Measurements from ENCODE around the gene STRN3.
"Not testable (repeated sequence)": the region's sequence is repeated elsewhere in the genome, so short reads cannot be mapped to it uniquely, and the experiment has no call there.

STRN3 gene

DNA sequence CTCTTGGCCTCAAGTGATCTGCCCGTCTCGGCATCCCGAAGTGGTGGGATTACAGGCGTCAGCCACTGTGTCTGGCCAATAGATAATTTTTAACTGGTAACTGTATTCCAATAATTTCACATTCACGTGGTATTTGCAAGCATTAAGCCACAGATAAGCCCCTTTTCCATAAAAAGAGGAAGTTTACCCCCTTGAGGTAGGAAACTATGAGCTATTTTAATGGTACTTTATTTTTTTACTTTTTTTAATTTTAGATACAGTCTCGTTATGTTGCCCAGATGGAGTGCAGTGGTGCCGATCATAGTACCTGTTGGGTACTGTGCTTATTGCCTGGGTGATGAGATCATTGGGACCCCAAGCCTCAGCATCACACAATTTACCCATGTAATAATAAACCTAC is 43.6 kb downstream of the STRN3 start:
- Mint-ChIP-seq H3K4me3 (no peak overlapping the region), H3K9me3 (no peaks in the 10 kb centered on the region), H3K27ac (no peak overlapping the region), H3K4me1 (ENCODE audit: low read depth) (no peaks in the 10 kb centered on the region), H3K27me3 (ENCODE audit: low read depth) (no peaks in the 10 kb centered on the region), H3K36me3 (ENCODE audit: low read depth) (no peaks in the 10 kb centered on the region)
- DNase-seq (ENCODE audit: low spot score), result no peak

DNA sequence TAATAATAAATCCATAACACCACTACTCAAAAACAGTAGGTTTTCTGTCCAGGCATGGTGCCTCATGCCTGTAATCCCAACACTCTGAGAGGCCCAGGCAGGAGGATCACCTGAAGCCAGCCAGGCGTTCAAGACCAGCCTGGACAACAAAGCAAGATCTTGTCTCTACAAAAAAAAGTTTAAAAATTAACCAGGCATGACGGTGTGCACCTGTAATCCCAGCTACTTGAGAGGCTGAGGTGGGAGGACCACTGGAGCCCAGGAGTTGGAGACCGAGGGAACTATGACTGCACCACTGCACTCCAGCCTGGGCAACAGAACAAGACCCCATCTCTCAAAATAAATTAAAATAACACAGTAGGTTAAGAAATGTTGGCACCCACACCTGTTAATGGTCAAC is 45.2 kb downstream of the STRN3 start:
- DNase-seq (ENCODE audit: low spot score), result no peak
- no peak overlapping the region for H3K27ac Mint-ChIP-seq
- H3K27me3 Mint-ChIP-seq (ENCODE audit: low read depth), result no peaks in the 10 kb centered on the region
- H3K4me3 Mint-ChIP-seq, result no peak overlapping the region
- H3K36me3 Mint-ChIP-seq (ENCODE audit: low read depth), result no peaks in the 10 kb centered on the region
- H3K9me3 Mint-ChIP-seq, result no peaks in the 10 kb centered on the region
- peaks cover 2% of the 10 kb centered on the region for H3K4me1 Mint-ChIP-seq (ENCODE audit: low read depth)

DNA sequence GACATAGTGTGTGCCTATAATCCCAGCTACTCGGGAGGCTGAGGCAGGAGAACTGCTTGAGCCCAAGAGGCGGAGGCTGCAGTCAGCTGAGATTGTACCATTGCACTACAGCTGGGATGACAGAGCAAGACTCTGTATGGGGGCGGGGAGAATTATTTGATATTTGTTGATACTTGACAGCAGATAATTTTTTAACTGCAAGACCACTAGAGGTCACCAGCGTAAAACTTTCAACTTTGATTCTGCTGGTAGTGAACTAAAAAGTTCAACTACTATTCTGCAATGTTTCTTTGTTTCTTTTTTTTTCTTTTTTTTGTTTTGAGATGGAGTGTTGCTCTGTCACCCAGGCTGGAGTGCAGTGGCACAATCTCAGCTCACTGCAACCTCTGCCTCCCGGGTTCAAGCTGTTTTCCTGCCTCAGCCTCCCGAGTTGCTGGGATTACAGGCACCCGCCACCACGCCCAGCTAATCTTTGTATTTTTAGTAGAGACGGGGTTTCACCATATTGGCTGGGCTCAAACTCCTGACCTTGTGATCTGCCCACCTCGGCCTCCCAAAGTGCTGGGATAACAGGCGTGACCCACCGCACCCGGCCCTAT is 46.0 kb downstream of the STRN3 start:
- H3K27me3 Mint-ChIP-seq (ENCODE audit: low read depth); H3K4me3 Mint-ChIP-seq; H3K4me1 Mint-ChIP-seq (ENCODE audit: low read depth); H3K36me3 Mint-ChIP-seq (ENCODE audit: low read depth); H3K9me3 Mint-ChIP-seq; H3K27ac Mint-ChIP-seq: not testable (repeated sequence)
- peak; percentile 20 for DNase-seq (ENCODE audit: low spot score)

DNA sequence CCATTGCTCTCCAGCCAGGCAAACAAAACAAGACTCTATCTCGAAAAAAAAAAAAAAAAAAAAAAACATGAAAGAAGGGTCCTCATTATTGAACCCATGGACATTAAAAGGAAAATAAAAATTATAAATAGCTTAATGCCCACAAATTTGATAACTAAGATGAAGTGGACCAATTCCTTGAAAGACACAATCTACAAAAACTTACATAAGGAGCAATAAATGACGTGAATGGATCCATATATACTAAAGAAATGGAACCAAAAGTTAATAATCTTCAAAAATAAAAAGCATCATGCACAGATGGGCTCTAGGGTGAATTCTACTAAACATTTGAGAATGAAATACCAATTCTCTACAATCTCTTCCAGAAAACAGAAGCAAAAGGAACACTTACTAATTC is 48.4 kb downstream of the STRN3 start:
- Mint-ChIP-seq H3K4me1 (ENCODE audit: low read depth) (peaks cover 17% of the 10 kb centered on the region), H3K27ac (no peak overlapping the region), H3K27me3 (ENCODE audit: low read depth) (no peaks in the 10 kb centered on the region), H3K4me3 (no peak overlapping the region), H3K9me3 (no peaks in the 10 kb centered on the region), H3K36me3 (ENCODE audit: low read depth) (peaks cover 2% of the 10 kb centered on the region)
- DNase-seq (ENCODE audit: low spot score), result no peak

DNA sequence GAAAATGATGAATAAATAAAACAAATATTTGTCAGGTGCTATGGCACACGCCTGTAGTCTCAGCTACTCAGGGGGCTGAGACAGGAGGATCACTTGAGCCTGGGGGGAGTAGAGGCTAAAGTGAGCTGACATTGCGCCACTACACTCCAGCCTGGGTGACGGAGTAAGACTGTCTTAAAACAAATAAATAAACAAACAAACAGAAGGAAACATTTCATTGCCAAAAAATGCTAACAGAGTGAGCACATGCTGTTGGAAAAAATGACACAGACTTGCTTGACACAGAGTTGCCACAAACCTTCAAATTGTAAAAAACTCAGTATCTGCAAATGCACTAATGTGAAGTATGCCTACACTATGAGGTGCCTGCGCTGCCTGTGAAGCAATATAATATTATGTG is 51.6 kb downstream of the STRN3 start:
- Mint-ChIP-seq H3K4me3 (no peak overlapping the region), H3K9me3 (no peaks in the 10 kb centered on the region), H3K27me3 (ENCODE audit: low read depth) (no peaks in the 10 kb centered on the region), H3K4me1 (ENCODE audit: low read depth) (peaks cover 24% of the 10 kb centered on the region), H3K27ac (no peak overlapping the region), H3K36me3 (ENCODE audit: low read depth) (peaks cover 2% of the 10 kb centered on the region)
- DNase-seq (ENCODE audit: low spot score), result no peak

DNA sequence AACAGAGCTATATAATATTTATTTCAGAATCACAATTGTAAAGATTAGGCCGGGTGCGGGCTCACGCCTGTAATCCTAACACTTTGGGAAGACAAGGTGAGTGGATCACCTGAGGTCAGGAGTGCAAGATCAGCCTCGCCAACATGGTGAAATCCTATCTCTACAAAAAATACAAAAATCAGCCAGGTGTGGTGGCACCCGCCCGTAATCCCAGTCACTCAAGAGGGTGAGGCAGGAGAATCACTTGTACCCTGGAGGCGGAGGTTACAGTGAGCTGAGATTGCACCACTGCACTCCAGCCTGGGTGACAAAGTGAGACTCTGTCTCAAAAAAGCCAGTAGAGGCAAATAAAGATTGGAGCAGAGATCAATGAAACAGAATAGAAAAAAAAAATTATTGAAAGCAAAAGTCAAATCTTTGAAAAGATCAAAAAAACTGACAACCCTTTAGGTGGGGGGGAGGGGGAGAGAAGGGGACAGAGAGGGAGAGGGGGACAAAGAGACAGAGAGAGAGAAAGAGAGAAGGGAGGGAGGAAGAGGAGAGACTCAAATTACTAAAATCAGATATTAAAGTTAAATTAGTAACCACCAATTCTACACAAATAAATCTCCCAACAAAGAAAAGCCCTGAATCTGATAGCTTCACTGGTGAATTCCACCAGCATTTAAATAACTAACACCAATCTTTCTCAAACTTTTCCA is 53.1 kb downstream of the STRN3 start:
- Mint-ChIP-seq H3K27me3 (ENCODE audit: low read depth) (no peaks in the 10 kb centered on the region), H3K4me3 (no peak overlapping the region), H3K36me3 (ENCODE audit: low read depth) (peaks cover 2% of the 10 kb centered on the region), H3K27ac (no peak overlapping the region), H3K9me3 (no peaks in the 10 kb centered on the region), H3K4me1 (ENCODE audit: low read depth) (peaks cover 25% of the 10 kb centered on the region)
- no peak for DNase-seq (ENCODE audit: low spot score)

DNA sequence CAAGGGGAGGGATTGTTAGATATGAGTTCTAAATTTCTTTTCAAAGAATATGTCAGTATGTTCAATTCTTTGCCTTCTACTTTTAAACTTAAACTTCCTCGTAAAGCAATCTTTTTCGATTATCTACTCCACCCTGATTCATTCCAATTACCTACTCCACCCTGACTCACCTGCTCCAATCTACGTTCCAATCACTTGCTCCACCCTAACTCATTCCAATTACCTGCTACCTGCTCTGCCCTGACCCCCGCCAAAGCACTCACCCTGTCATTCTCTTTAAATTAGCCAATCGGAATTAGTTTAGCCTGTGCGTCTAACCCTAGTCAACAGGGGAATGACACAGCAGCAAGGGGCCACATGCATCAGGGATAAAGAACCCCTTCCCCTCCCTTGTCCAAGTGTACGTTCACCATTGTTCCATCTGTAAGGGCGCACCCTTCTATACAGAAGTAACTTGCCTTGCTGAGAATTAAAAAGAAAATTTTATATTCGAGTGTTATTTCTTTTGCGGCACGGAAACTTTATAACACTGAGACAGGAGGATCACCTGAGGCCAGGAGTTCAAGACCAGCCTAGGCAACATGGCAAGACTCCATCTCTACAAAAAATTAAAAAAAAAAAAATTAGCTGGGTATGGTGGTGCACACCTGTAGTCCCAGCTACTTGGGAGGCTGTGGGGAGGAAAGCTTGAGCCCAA is 54.0 kb downstream of the STRN3 start:
- not testable (repeated sequence) for H3K9me3 Mint-ChIP-seq; H3K4me3 Mint-ChIP-seq; DNase-seq (ENCODE audit: low spot score); H3K27ac Mint-ChIP-seq; H3K36me3 Mint-ChIP-seq (ENCODE audit: low read depth); H3K27me3 Mint-ChIP-seq (ENCODE audit: low read depth)
- H3K4me1 Mint-ChIP-seq (ENCODE audit: low read depth), result peaks cover 25% of the 10 kb centered on the region

DNA sequence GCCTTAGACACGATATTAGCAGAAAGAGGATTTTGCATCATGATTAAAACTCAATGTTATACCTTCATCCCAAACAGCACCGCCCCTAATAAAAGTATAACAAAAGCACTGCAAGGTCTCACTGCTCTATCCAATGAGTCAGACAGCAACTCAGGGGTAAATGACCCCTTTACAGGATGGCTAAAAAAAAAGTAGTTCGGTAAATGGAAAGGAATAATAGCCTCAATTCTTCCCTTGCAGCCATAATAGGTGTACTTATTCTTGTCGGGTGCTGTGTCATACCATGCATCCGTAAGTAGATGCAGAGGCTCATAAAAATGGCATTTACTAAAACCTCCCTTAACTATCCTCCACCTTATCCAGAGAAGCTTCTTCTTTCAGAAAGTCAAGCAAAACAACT is 54.6 kb downstream of the STRN3 start:
- DNase-seq (ENCODE audit: low spot score), result no peak
- Mint-ChIP-seq H3K27me3 (ENCODE audit: low read depth) (no peaks in the 10 kb centered on the region), H3K4me1 (ENCODE audit: low read depth) (peaks cover 27% of the 10 kb centered on the region), H3K4me3 (no peak overlapping the region), H3K27ac (no peak overlapping the region), H3K36me3 (ENCODE audit: low read depth) (peaks cover 6% of the 10 kb centered on the region), H3K9me3 (peaks cover 3% of the 10 kb centered on the region)

DNA sequence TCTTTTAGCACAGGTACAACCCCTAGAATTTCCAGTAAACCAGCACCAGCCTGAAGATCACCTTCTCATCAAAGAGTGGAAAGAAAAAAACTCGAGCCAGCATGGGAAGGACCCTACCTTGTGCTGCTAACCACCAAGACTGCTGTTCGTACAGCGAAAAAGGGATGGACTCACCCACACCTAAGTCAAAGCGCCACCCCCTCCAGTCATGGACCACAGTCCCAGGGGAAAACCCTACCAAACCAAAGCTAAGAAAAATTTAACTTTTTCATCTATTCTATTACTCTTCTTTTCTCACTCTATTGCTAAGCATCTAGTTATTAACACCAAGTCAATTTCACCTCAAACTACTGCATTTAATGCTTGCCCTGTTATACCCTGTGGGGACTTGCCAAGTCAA is 56.4 kb downstream of the STRN3 start:
- H3K36me3 Mint-ChIP-seq (ENCODE audit: low read depth), result peaks cover 20% of the 10 kb centered on the region
- H3K27me3 Mint-ChIP-seq (ENCODE audit: low read depth); H3K27ac Mint-ChIP-seq; H3K4me3 Mint-ChIP-seq: not testable (repeated sequence)
- H3K4me1 Mint-ChIP-seq (ENCODE audit: low read depth), result peaks cover 24% of the 10 kb centered on the region
- H3K9me3 Mint-ChIP-seq, result peaks cover 15% of the 10 kb centered on the region
- peak; percentile 20 for DNase-seq (ENCODE audit: low spot score)

DNA sequence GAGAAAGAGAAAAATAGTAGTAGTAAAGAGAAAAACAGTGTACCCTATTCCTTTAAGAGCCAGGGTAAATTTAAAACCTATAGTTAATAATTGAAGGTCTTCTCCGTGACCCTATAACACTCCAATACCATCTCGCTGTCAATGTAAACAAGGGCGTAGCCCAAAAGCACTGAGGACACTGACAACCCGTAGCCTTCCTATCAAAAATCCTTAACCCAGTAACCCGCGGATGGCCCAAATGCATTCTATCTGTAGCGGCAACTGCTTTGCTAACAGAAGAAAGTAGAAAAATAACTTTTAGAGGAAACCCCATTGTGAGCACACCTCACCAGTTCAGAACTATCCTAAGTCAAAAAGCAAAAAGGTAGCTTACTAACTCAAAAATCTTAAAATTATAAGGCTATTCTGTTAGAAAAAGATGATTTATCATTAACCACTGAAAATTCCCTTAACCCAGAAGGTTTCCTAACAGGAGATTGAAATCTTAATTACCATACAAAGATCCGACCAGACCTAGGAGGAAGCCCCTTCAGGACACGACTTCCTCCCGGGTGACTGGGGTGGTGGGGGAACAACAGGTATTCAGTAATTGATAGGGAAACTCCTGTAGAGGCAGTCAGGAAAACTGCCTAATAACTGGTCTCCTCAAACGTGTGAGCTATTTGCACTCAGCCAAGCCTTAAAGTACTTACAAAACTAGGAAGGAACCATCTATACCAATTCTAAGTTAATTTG is 58.6 kb downstream of the STRN3 start:
- peaks cover 16% of the 10 kb centered on the region for H3K9me3 Mint-ChIP-seq
- not testable (repeated sequence) for DNase-seq (ENCODE audit: low spot score); H3K27ac Mint-ChIP-seq; H3K27me3 Mint-ChIP-seq (ENCODE audit: low read depth); H3K4me3 Mint-ChIP-seq
- peaks cover 33% of the 10 kb centered on the region for H3K36me3 Mint-ChIP-seq (ENCODE audit: low read depth)
- H3K4me1 Mint-ChIP-seq (ENCODE audit: low read depth), result peaks cover 14% of the 10 kb centered on the region

DNA sequence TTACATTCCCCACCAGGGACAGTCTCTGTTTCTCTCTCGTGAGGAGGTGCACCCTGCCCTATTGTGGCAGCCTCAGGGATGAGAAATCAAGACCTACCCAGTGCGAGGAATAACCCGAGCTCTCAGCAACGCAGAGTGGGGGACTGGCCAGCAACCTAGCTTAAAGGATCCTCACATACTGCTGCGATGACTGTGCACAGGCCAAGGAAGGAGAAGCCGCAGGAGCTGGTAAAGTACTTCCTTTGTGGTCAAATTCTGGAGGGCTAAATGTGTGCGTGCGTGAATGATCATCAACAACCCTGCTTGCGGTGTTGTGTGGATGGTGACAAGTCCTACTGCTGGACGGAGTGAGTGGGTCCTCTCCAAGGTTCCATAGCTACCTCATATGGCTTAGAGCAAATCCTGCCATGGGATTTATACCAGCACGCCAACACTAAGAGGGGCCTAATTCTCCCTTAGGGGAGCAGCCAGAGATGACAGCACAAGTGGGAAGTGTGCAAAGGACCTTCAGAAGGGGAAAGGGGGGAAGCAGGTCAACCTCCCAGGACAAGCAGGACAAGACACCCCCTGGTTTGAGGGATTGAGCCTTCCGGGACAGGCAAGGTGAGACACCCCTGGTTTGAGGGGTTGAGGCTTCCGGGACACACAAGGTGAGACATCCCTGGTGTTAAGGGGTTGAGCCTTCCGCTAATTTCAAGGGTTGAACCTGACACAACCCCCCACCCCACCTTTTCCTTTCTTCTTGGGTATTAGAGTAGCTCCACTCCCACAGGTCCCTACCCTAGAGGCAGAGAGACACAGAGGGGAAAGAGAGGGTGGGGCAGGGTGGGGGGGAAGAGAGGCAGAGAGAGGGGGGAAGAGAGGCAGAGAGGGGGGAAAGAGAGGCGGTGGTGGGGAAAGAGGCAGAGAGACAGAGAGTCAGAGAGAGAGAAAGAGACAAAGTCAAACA is 59.5 kb downstream of the STRN3 start:
- Mint-ChIP-seq H3K36me3 (ENCODE audit: low read depth) (peaks cover 33% of the 10 kb centered on the region), H3K27ac (no peak overlapping the region), H3K4me3 (no peak overlapping the region), H3K4me1 (ENCODE audit: low read depth) (peaks cover 14% of the 10 kb centered on the region), H3K27me3 (ENCODE audit: low read depth) (no peaks in the 10 kb centered on the region), H3K9me3 (peaks cover 16% of the 10 kb centered on the region)
- DNase-seq (ENCODE audit: low spot score), result no peak

DNA sequence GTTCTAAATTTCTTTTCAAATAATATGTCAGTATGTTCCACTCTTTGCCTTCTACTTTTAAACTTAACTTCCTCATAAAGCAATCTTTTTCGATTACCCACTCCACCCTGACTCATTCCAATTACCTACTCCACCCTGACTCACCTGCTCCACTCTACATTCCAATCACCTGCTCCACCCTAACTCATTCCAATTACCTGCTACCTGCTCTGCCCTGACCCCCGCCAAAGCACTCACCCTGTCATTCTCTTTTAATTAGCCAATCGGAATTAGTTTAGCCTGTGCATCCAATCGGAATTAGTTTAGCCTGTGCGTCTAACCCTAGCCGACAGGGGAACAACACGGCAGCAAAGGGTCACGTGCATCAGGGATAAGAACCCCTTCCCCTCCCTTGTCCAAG is 60.3 kb downstream of the STRN3 start:
- H3K27ac Mint-ChIP-seq; H3K4me3 Mint-ChIP-seq; H3K27me3 Mint-ChIP-seq (ENCODE audit: low read depth); DNase-seq (ENCODE audit: low spot score): not testable (repeated sequence)
- Mint-ChIP-seq H3K9me3 (peaks cover 16% of the 10 kb centered on the region), H3K36me3 (ENCODE audit: low read depth) (peaks cover 33% of the 10 kb centered on the region), H3K4me1 (ENCODE audit: low read depth) (peaks cover 14% of the 10 kb centered on the region)

DNA sequence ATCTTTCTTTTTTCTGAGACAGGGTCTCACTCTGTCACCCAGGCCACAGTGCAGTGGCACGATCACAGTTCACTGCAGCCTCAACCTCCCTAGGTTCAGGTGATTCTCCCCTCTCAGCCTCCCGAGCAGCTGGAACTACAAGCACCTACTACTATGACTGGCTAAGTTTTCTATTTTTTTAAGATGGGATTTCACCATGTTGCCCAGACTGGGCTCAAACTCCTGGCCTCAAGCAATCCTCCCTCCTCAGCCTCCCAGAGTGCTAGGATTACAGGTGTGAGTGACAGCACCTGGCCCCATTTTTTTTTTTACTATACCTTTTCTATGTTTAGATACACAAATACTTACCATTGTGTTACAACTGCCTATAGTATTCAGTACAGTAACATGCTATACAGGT is 63.6 kb downstream of the STRN3 start:
- not testable (repeated sequence) for H3K27ac Mint-ChIP-seq; H3K27me3 Mint-ChIP-seq (ENCODE audit: low read depth); DNase-seq (ENCODE audit: low spot score); H3K4me1 Mint-ChIP-seq (ENCODE audit: low read depth); H3K4me3 Mint-ChIP-seq
- Mint-ChIP-seq H3K9me3 (peaks cover 16% of the 10 kb centered on the region), H3K36me3 (ENCODE audit: low read depth) (peaks cover 37% of the 10 kb centered on the region)
